ENCODE data around the gene HIKESHI.
"Not testable (repeated sequence)": the region's sequence is repeated elsewhere in the genome, so short reads cannot be mapped to it uniquely, and the experiment has no call there.

HIKESHI gene

GRCh38 chr11:86278226-86278625, 23.8 kb upstream of the HIKESHI start:
- no peak overlapping the region for H3K4me3 ChIP-seq (ENCODE audit: low read depth, low read length)
- TF ChIP-seq, protein P1, sequence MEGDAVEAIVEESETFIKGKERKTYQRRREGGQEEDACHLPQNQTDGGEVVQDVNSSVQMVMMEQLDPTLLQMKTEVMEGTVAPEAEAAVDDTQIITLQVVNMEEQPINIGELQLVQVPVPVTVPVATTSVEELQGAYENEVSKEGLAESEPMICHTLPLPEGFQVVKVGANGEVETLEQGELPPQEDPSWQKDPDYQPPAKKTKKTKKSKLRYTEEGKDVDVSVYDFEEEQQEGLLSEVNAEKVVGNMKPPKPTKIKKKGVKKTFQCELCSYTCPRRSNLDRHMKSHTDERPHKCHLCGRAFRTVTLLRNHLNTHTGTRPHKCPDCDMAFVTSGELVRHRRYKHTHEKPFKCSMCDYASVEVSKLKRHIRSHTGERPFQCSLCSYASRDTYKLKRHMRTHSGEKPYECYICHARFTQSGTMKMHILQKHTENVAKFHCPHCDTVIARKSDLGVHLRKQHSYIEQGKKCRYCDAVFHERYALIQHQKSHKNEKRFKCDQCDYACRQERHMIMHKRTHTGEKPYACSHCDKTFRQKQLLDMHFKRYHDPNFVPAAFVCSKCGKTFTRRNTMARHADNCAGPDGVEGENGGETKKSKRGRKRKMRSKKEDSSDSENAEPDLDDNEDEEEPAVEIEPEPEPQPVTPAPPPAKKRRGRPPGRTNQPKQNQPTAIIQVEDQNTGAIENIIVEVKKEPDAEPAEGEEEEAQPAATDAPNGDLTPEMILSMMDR (conservative IDR thresholded peaks at IDR 0.05; ENCODE audit: low read depth, low read length): no peak
- peak; percentile 33 for DNase-seq (ENCODE audit: low read depth)

DNA sequence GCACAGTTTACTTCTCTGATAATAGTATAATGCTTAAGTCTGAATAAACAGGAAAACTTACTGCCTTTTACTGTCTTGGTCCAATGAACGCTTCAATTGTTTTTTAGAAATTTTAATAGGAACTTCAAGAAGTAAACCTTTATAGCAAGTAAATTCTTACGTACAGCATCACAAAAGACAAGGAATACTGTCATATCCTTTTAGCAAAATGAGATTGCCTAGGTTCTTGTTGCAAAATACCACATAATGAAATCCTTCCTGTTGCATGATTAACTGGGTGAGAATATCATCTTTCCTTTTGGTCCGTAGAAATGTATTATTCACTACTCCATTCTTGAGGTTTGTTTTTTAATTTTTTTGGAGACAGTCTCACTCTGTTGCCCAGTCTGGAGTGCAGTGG, 22.3 kb upstream of the HIKESHI start:
- H3K4me3 ChIP-seq (ENCODE audit: low read depth, low read length): no peak overlapping the region
- TF ChIP-seq, protein P1 (conservative IDR thresholded peaks at IDR 0.05; ENCODE audit: low read depth, low read length): no peak
- no peak for DNase-seq (ENCODE audit: low read depth)

- H3K4me3 ChIP-seq (ENCODE audit: low read depth, low read length): no peak overlapping the region
- DNase-seq (ENCODE audit: low read depth): no peak
- TF ChIP-seq, protein P1 (conservative IDR thresholded peaks at IDR 0.05; ENCODE audit: low read depth, low read length): no peak
These were observed 14.6 kb upstream of the HIKESHI start for GRCh38 chr11:86287468-86287796.

DNA sequence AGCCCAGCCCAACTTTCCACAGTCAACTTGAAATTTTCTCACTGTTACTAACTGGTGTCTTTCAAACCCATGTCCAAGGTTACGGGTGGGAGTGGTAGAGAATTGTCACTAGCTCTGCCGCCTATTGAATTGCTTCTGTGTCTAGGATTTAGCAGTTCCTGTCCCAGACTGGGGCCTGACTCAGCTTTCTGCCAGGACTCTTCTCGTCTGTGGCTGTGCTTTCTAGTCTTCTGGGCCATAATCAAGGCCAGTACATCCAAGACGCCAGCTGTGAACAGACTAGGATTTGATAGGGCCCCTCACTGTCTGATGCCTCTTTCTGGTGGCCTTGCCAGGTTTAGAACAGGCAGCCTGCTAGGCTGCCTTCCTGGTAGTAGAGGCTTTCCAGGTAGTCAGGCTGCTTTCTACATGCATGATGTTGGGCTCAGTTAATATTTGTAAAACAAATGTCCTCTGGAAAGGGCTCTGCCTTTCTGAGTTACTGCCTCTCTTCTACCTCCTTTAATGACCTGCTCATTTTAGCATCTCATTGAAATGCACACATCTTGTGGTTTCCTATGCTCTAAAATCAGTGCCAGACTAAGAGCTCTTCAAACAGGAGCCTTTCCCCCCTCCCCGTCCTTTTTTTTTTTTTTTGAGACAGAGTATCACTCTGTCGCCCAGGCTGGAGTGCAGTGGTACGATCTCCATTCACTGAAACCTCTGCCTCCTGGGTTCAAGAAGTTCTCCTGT, 13.1 kb upstream of the HIKESHI start:
- no peak overlapping the region for H3K4me3 ChIP-seq (ENCODE audit: low read depth, low read length)
- no peak for DNase-seq (ENCODE audit: low read depth)
- TF ChIP-seq, protein P1 (conservative IDR thresholded peaks at IDR 0.05; ENCODE audit: low read depth, low read length): no peak

DNA sequence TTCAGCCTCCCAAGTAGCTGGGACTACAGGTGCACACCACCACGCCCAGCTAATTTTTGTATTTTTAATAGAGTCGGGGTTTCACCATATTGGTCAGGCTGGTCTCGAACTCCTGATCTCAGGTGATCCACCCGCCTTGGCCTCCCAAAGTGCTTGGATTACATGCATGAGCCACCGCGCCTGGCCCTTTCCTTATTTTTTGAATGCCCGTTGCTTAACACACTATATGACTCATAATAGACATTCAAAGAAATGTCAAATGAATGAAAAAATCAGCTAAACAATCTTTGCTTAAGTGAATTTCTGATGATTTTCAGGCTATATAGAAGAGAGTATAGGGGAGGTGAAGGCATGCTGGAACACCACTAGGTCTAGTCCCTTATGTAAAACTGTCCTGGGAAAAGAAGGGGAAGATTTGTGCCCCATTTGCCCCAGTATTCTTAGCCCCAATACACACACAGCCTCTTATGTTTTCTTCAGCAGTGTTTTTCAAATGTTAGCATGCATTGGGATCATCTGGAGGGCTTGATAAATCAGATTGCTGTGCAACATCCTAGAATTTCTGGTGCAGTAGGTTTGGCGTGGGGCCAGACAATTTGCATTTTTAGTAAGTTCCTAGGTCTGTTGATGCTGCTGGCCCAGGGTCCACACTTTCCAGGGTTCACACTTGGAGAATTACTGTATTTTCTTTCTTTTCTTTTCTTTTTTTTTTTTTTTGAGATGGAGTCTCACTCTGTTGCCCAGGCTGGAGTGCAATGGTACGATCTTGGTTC, 12.3 kb upstream of the HIKESHI start:
- DNase-seq (ENCODE audit: low read depth); H3K4me3 ChIP-seq (ENCODE audit: low read depth, low read length): not testable (repeated sequence)

DNA sequence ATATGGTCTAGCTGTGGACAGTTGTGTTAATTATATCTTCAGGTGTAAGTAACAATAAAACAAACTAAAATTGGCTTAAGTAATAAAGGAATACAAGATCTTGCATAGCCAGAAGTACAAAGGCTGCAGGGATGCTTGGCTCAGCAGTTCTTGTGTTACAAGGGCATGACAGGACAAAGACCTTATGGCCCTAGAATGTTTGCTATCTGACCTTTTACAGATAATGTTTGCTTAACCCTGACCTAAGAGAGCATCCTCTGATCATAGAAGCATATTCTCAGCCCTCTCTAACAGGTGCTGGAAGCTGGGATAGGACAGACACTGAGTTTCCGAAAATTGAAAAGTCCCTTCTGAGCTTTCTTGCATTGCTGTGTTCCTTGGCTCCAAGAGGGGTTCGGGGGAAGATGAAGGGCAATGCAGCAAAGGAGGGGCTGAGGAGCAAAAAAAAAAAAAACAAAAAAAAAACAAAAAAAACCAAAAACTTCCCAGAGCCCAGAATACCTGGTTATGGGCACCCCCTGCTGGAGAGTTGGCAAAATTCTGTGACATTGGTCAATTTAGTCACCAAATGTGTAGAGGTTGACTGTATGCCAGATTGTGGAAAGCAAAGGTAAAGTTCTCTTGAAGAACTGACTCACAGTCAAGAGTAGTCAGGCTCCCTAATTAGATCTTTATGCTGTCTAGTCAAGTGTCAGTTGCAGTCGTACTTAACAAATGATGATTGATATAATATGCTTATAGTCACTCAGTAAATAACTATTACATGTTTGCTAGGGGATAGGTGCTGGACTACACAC, 10.4 kb upstream of the HIKESHI start:
- TF ChIP-seq, protein P1 (conservative IDR thresholded peaks at IDR 0.05; ENCODE audit: low read depth, low read length): peak; percentile 77
- H3K4me3 ChIP-seq (ENCODE audit: low read depth, low read length): no peak overlapping the region
- DNase-seq (ENCODE audit: low read depth): peak; percentile 55

DNA sequence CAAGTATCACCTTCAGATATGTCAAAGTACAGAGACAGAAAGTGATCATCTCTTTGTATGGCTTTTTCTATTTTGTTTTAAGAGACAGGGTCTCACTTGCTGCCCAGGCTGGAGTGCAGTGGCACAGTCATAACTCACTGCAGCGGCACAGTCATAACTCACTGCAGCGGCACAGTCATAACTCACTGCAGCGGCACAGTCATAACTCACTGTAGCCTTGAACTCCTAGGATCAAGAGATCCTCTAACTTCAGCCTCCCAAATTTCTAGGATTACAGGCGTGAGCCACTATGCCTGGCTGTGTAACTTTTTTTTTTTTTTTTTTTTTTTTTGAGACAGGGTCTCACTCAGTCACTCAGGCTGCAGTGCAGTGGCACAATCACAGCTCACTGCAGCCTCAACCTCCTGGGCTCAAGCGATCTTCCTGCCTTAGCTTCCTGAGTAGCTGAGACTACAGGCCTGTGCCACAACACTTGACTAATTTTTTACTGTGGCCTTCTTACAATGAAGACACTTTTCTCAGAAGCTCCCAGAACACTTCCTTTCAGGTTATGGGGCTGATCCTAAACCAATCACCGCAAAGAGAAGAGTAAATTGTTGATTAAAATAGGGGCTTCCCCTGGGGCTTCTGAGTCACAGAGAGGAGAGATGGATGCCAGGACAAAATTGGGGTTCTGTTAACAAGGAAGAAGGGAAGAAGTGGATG, 9.0 kb upstream of the HIKESHI start:
- no peak for DNase-seq (ENCODE audit: low read depth)
- TF ChIP-seq, protein P1 (conservative IDR thresholded peaks at IDR 0.05; ENCODE audit: low read depth, low read length): no peak
- H3K4me3 ChIP-seq (ENCODE audit: low read depth, low read length): no peak overlapping the region
